Anterior cingulate cortex (tissue), 58 donors: ENCODE results near the gene DHDDS.
"Not testable (repeated sequence)": the region's sequence is repeated elsewhere in the genome, so short reads cannot be mapped to it uniquely, and the experiment has no call there.

ENCODE experiments used
- DNase-seq, 58 donors: peaks; one replicate each; lab custom pipeline; 2025; lab: John Stamatoyannopoulos, UW

Gene DHDDS, protein sequence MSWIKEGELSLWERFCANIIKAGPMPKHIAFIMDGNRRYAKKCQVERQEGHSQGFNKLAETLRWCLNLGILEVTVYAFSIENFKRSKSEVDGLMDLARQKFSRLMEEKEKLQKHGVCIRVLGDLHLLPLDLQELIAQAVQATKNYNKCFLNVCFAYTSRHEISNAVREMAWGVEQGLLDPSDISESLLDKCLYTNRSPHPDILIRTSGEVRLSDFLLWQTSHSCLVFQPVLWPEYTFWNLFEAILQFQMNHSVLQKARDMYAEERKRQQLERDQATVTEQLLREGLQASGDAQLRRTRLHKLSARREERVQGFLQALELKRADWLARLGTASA

DNA sequence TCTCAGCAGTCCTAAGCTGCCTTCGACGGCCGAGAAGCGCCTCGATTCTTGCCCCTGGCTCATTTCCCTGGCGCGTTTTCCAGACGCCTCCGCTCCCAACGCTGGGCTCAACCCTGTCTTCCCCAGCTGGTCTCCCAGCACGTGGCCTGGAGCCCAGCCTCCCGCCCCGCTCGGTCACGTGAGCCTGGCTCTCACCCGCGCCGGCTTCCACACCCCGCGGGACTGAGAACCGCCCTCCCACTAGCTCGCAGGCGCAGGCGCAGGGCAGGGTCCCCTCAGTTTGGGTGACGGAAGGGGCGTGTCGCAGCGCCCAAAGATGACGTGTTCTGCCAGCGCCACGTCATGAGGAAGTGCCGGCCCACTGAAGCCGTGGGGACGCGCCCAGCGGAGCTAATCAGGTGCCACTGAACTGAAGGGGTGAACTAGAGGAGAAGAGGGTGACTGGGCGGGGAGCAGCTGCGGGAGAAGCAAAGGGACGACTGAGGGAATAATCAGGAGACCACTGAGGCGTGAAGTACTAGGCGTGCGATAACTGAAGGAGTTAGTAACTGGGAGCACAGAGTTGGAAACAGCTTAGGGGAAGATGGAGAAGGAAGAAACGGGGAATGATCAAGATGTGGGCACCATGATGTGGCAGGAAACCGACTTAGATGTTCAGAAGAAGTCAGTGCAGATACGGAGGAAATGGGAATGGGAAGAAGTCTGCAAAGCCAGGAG is at the start of gene DHDDS:
Gene DHDDS, plus strand, starts transcription at position 343 of the 717 bp plus-strand sequence. CDS start 625 bp downstream, outside the sequence.
- peak; percentile 91 to 99 (median 98) for DNase-seq

DNA sequence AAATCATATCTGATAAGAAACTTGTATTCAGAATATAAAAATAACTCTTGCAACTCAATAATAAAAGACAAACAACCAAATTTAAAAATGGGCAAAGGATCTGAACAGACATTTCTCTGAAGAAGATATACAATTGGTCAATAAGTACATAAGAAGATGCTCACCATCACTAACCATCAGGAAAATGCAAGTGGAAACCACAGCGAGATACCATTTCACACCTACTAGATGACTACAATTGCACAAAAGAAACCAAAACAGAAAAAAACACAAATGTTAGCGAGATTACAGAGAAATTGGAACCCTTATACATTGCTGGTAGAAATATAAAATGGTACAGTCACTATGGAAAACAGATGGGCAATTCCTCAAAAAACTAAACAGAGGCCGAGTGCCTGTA is 48.0 kb upstream of the DHDDS start:
- no peak for DNase-seq

DNA sequence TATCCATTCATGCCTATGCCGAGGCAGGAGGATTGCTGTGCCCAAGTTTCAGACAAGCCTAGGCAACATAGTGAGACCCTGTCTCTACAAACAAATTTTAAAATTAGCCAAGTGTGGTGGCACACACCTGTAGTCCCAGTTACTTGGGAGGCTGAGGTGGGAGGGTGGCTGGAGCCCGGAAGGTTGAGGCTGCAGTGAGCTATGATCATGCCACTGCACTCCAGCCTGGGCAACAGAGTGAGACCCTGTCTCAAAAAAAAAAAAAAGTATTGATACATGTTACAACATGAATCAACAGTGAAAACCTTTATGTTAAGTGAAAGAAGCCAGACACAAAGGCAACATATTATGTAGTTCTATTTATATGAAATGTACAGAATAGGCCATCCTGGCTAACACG is 47.1 kb upstream of the DHDDS start:
- not testable (repeated sequence) for DNase-seq

DNA sequence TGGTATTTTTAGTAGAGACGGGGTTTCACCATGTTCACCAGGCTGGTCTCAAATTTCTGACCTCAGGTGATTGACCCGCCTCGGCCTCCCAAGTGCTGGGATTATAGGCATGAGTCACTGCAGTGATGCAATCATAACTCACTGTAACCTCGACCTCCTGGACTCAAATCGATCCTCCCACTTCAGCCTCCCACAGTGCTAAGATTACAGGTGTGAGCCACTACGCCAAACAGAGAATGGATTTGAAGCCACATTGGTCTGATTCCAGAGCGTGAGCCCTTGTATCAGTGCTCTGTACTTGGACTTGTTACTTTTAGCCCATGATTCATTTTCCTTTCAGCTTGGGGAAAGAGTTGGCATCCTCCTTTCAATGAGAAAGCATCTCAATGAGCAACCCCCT is 44.7 kb upstream of the DHDDS start:
- DNase-seq = no peak

DNA sequence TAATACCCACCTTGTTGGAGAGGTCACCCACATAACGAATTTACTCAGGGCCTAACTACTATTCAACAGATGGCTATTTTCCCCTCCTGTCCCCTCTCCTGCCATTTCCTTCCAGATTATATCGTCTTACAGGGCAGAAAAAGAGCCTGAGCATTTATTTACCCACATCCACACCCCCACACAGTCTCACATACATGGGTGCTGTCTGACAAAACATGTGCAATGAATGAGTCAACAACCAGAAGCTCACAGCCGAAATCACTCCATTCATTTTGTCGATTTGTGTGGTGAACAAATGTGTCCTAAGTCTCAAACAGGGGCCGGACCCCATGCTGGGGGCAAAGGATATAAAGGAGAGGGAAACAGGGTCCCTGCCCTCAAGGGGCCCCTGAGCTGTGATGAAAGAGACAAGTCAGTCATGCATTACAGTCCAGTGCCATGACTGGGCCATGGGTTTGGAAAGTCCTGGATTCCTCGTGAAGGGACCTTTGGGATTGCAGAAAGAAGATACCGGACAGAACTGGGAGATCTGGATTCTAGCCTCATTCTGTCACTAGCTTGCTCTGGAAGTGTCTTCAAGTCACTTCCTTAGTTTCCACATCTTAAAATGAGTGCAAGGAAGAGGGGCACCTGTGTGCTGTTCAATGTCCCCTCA is 43.2 kb upstream of the DHDDS start:
- DNase-seq = no peak

DNA sequence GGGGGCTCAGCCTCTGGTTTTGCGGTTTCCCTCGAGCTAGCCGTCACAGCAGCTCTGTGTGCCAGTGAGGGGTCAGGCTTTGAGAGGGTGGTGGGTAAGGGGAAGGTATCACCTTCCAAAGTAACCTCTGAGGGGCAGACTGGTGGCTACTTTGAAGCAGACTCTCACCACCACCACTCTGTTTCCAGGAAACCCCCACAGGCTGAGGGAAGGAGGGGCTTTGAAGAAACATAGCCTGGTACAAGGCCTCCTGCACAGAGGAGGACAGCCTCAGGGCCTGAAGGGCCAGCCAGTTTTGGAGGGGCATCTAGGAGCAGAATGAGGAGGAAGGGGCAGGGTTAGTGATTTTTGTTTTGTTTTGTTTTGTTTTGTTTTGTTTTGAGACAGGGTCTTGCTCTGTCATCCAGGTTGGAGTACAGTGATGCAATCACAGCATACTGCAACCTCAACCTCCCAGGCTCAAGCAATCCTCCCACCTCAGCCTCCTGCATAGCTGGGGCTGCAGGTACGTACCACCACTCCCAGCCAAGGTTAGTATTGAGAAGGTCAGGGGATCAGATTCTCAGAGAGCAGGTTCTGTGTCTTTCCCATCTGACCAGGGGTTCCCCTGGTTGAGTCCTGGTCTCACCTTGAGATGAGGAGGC is 42.4 kb upstream of the DHDDS start:
- DNase-seq = no peak

DNA sequence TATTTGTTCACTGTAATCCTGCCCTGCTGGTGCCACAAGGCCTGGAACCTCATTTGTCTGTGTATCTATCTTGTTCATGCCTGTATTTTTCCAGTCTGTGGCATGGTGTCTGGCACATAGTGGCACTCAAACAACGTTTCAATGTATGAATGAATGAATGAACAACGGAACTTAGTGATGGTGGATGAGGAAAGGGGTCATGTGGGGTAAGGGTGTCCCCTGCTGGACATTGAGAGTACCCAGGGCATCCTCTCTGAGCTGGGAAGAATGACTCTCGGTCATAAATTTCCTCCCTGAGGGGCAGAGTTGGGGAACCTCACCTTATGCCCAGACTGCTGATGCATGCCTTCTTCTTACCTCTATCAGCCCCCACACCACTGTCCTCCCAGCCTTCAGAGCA is 40.7 kb upstream of the DHDDS start:
- peak in 2 of 58 donors; percentile 2 to 11 for DNase-seq

DNA sequence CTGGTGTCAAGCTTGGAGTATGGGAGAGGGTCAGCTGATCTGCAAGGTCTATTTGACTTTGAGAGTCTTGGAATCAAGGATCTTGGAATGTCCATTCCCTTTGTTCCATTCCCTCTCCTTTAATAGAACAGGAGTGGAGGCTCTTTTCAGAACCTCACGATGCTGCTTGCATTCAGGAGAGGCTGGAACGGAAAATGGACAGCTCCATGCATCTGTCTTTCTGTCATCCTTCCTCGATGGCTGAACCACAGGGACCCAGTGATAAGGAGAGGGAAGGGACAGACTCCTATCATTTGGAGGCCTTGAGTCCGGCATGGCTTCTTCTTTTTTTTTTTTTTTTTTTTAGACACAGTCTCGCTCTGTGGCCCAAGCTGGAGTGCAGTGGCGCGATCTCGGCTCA is 36.4 kb upstream of the DHDDS start:
- DNase-seq = no peak

DNA sequence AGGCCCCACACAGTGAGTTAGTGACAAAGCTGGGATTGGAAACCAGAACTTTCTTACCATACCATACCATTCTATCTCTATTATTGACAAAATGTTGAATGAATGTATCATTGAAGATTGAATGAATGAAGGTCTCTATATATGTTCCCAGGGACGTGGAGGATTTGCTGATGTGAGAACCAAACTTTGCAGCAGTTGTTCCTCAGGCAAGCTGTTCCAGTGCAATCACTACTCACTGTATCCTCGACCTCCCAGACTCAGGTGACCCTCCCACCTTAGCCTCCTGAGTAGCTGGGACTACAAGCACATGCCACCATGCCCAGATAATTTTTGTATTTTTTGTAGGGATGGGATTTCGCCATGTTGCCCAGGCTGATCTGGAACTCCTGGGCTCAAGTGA is 33.1 kb upstream of the DHDDS start:
- DNase-seq = no peak

DNA sequence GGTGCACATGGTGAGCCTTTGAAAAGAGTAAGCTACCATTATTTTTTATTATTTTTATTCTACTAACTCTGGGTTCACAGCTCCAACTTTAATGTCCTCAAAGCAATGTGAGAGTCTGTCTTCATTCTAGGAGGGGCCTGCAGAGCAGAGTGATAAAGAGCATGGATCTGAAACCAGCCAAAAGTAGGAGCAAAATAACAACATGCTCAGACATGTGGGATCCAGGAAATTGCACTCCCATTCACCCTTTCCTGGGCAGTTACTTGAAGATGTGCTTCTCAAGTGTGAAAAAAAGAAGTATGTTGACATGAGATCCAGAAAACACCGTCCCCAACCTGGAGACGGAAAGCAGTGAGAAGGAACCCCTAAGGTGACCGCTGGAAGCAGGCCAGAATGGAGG is 30.2 kb upstream of the DHDDS start:
- DNase-seq = no peak

DNA sequence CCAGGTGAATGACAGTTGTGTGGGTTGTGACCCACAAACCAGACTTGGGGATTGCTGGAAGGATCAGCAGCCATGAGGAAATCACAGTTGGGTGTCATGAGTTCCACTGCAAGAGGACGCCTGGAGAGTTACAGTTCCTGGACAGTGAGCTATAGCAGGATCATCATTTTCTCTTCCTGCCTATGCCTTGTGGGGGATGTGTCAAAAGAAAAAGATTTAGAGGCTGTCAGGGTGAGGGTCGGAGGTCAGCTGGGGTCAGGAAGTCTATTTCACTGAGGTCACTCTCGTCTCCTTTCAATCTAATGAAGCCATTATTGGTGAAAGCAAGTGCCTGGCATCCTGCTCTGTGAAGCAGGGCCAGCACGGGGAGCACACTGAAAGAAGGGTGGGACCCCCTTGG is 28.5 kb upstream of the DHDDS start:
- no peak for DNase-seq

DNA sequence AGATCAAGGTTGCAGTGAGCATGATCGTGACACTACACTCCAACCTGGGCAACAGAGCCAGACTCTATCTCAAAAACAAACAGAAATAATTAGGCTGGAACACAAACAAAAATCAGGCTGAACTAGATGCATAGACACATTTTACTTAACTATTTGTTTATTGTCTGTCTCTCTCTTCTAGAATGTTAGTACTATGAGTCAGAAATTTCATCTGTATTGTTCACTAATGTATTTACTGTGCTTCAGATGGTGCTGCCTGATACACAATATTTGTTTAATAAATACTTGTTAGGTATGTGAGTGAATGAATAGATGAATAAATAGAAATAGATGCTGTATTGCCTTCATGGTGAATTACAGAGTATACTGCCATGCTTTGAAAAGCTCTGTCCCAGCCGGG is 27.5 kb upstream of the DHDDS start:
- DNase-seq = no peak

DNA sequence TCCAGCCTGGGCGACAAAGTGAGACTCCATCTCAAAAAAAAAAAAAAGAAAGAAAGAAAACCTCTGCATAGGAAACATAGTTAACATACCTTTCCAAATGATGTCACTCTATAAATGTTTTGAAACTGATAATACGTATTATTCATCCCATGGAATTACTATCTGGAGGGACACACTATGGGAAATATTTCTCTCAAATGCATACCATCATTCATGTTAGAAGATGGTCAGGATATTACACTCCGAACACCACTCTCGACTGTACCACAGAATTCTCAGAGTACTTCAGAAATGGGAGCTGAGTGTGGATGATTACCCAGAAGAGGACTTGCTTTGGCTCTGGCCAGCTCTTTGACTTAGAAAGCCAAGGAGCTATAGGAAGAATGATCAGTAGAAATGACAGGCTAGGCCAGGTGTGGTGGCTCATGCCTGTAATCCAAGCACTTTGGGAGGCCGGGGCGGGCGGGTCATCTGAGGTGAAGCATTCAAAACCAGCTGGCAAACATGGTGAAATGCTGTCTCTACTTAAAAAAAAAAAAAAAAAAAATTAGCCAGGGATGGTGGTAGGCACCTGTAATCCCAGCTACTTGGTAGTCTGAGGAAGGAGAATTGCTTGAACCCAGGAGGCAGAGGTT is 26.7 kb upstream of the DHDDS start:
- DNase-seq = no peak

DNA sequence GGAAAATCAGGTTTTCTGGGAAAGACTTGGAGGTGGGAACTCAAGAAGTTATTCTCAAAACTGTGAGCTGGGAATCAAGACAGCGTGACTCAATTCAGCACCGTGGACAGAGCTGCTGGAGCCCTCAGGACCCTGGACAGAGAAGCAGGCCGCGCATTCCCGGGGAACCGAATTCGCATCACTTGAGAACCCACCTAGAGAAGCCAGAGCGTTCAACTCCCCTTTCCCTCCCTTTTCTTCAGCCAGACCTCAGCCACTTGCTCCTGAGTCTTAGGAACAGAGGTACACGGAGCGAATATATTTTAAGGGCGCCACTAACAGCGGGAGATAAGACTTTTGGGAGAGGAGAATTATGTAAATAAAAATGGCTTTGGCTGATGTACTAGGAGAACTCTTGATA is 23.5 kb upstream of the DHDDS start:
- peak in 45 of 58 donors; percentile 2 to 64 (median 22) for DNase-seq

DNA sequence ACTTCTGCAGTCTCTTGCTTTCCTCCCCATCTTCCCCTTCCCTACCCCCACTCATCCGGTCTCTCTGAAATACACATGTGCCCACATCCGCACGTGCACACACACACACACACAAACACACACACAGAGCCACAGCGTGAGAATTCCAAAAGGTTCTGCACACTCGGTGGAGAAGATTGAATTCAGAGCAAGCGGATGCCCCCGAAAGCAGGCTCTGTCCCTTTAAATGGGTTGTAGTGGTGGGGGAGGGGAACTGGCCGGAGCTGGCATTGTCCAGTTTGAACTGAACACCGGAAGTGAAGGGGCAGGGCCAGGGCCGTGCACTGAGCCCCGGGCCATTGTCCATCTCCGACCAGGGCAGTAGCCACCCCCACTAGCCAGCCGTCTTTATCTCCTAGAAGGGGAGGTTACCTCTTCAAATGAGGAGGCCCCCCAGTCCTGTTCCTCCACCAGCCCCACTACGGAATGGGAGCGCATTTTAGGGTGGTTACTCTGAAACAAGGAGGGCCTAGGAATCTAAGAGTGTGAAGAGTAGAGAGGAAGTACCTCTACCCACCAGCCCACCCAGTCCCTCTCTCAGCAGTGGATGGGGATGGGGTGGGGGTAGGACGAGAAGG is 22.8 kb upstream of the DHDDS start:
- no peak for DNase-seq

DNA sequence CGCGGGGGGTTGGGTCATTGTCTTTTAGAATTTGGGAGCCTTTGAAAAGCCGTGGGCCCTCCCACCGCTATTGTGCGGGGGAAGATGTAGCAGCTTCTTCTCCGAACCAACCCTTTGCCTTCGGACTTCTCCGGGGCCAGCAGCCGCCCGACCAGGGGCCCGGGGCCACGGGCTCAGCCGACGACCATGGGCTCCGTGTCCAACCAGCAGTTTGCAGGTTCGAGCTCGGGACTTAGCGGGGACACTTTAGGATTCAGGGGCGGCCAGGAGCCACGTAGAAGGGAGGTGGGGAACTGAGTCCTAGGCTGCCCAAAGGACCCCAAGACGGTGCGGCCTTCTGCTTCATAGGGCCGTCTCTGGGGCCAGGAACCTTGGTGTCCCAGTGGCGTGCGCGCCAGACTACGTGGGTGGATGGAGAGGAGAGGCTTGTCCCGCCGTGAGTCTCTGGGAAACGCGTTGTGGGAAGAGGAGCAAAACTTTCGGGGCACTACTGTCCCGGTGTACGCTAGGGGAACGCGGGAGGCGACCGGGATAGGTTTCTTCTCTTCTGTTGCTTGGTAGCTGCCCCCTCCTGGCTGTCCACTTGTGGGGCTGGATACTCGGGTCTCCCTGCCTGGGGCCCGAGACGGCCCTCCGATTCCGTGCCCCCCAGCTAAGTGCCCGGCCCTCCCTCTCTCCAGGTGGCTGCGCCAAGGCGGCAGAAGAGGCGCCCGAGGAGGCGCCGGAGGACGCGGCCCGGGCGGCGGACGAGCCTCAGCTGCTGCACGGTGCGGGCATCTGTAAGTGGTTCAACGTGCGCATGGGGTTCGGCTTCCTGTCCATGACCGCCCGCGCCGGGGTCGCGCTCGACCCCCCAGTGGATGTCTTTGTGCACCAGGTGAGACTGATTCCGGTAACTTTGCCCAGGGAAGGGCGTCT is 21.2 kb upstream of the DHDDS start, which contains the start of gene LIN28A:
Gene LIN28A, plus strand, starts transcription at position 112 of the 918 bp plus-strand sequence. Its CDS starts 75 bp downstream, at position 187.
- no peak for DNase-seq

DNA sequence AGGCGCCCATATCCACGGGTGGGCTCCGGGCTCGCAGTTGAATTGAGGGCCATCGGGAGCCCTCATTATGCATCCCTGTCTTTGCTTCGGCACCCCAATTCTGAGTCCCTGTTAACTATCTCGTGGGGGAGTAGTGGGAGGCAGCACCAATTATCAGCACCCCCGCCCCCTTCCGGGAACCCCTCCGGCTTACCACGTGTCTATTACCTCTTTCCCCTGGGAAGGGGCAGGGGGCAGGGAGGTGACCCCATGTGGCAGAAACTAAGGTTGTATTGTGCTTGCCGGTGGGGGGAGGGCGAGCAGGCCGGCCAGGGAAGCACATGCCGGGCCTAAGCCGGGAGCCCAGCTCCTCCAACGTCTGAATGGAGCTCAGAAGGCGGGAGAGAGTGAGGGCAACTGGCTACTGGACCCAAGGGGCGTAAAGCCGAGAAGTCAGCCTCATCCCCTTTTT is 20.5 kb upstream of the DHDDS start:
- DNase-seq = no peak

DNA sequence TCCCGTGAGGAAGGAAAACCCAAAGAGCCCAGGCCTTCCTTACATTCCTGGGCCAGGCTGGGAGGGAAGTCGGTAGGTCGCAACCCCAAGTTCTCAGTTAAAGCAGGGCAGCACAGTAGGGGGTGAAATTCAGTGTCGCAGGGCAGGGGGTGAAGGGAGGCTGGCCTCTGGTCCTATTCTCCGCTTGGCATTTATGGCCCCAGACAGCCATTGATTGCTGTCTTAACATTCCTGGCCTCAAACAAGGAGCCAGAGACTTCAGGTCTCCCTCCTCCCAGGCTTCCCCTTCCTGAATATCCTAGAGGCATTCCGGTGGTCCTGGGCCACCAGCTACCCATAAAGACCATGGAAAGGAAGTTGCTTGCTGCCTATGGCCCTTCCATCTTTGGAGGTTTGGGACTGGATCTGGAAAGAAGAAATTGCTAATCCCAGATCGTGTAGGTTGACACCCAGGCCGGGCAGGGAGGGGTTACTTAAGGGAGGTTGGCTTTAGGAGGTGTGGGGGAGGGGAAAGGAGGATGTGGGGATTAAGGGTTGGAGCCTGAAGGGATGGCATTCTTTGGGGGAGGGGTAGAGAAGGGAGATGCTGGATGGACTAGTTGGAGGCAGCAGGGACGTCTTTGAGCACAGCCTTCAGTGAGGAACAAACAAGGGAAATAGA is 19.8 kb upstream of the DHDDS start:
- DNase-seq = no peak
